Liver (tissue), 9 donors: Measurements from ENCODE around the gene TUT4. TPM values are rescaled to one million over a fixed set of nuclear protein-coding genes. Genes with fewer than 3 reads are reported as not detected.

ENCODE experiments used
- DNase-seq: peaks from one replicate; pipeline ENCODE4 v3.0.0-alpha.2; 2017; ENCODE audit warnings: low spot score
- H3K27ac ChIP-seq, 2 donors: one replicate each; pipeline ENCODE4 v1.7.0; 2013; ENCODE audit warnings: inconsistent platforms in 2 of 2, low read length in 2 of 2, control low read depth in 1 of 2, low read depth in 1 of 2, mild to moderate bottlenecking in 1 of 2
- H3K27me3 ChIP-seq, 4 donors: one replicate each; pipeline versions ENCODE4 v1.6.1 to v1.7.0; 2013; ENCODE audit warnings: low read length in 3 of 4, inconsistent platforms in 1 of 4, mild to moderate bottlenecking in 1 of 4, moderate library complexity in 1 of 4; ENCODE audit not compliant: control insufficient read depth in 4 of 4, insufficient read depth in 4 of 4
- H3K36me3 ChIP-seq, 4 donors: one replicate each; pipeline versions ENCODE4 v1.6.1 to v1.7.0; 2013; ENCODE audit warnings: low read length in 3 of 4, mild to moderate bottlenecking in 3 of 4, low read depth in 1 of 4, moderate library complexity in 1 of 4; ENCODE audit not compliant: control insufficient read depth in 4 of 4, insufficient read depth in 3 of 4
- H3K4me1 ChIP-seq, 4 donors: one replicate each; pipeline versions ENCODE4 v1.6.1 to v1.7.0; 2013; ENCODE audit warnings: low read length in 3 of 4, mild to moderate bottlenecking in 3 of 4, moderate library complexity in 1 of 4; ENCODE audit not compliant: control insufficient read depth in 4 of 4, insufficient read depth in 4 of 4
- H3K4me3 ChIP-seq, 3 donors: one replicate each; pipeline versions ENCODE4 v1.6.1 to v1.7.0; 2013; ENCODE audit warnings: low read length in 3 of 3, control low read depth in 1 of 3, low read depth in 1 of 3, mild to moderate bottlenecking in 1 of 3
- H3K9ac ChIP-seq, 2 donors: one replicate each; pipeline ENCODE4 v1.7.0; 2013; ENCODE audit warnings: low read length in 2 of 2, mild to moderate bottlenecking in 2 of 2, moderate library complexity in 2 of 2, control low read depth in 1 of 2, low read depth in 1 of 2
- H3K9me3 ChIP-seq, 4 donors: one replicate each; pipeline versions ENCODE4 v1.6.1 to v1.7.0; 2013; ENCODE audit warnings: low read length in 3 of 4; ENCODE audit not compliant: control insufficient read depth in 4 of 4
- CTCF ChIP-seq: fragments of 150-350 bp; IDR thresholded peaks from 2 replicates; pipeline ENCODE4 v1.5.1; 2017; ENCODE audit warnings: improper control_type of control experiment, low read depth, low read length; ENCODE audit not compliant: missing input control
- EGR1 ChIP-seq, 2 donors: IDR thresholded peaks; 2 replicates each; pipeline ENCODE4 v1.6.1; 2016 to 2018; ENCODE audit warnings: antibody characterized with exemption in 2 of 2, low read depth in 2 of 2
- FOXA1 ChIP-seq: IDR thresholded peaks from 2 replicates; pipeline ENCODE4 v1.6.1; 2016; ENCODE audit warnings: antibody characterized with exemption
- FOXA2 ChIP-seq: IDR thresholded peaks from 2 replicates; pipeline ENCODE4 v1.6.1; 2016; ENCODE audit warnings: antibody characterized with exemption
- GABPA ChIP-seq, 2 donors: IDR thresholded peaks in 1 of 2; conservative IDR thresholded peaks in 1 of 2; 2 replicates each; pipeline ENCODE4 v1.6.1; 2016; ENCODE audit warnings: antibody characterized with exemption in 2 of 2, mild to moderate bottlenecking in 1 of 2, moderate library complexity in 1 of 2
- HNF4G ChIP-seq: IDR thresholded peaks from 2 replicates; pipeline ENCODE4 v1.6.1; 2016; ENCODE audit warnings: antibody characterized with exemption
- JUND ChIP-seq, 2 donors: IDR thresholded peaks; 2 replicates each; pipeline ENCODE4 v1.6.1; 2016; ENCODE audit warnings: antibody characterized with exemption in 2 of 2
- MAX ChIP-seq: IDR thresholded peaks from 2 replicates; pipeline ENCODE4 v1.6.1; 2016; ENCODE audit warnings: antibody characterized with exemption
- NR2F2 ChIP-seq: IDR thresholded peaks from 2 replicates; pipeline ENCODE4 v1.6.1; 2016; ENCODE audit warnings: antibody characterized with exemption
- RAD21 ChIP-seq, 2 donors: IDR thresholded peaks; 2 replicates each; pipeline ENCODE4 v1.6.1; 2016; ENCODE audit warnings: antibody characterized with exemption in 2 of 2, mild to moderate bottlenecking in 2 of 2
- REST ChIP-seq: IDR thresholded peaks from 2 replicates; pipeline ENCODE4 v1.6.1; 2016; ENCODE audit warnings: antibody characterized with exemption, mild to moderate bottlenecking
- RXRA ChIP-seq, 2 donors: IDR thresholded peaks; 2 replicates each; pipeline ENCODE4 v1.6.1; 2017 to 2018; ENCODE audit warnings: antibody characterized with exemption in 2 of 2, mild to moderate bottlenecking in 1 of 2
- SP1 ChIP-seq: IDR thresholded peaks from 2 replicates; pipeline ENCODE4 v1.6.1; 2018; ENCODE audit warnings: antibody characterized with exemption, mild to moderate bottlenecking
- TAF1 ChIP-seq: conservative IDR thresholded peaks from 2 replicates; pipeline ENCODE4 v1.6.1; 2016; ENCODE audit warnings: antibody characterized with exemption, mild to moderate bottlenecking
- YY1 ChIP-seq: IDR thresholded peaks from 2 replicates; pipeline ENCODE4 v1.6.1; 2016; ENCODE audit warnings: antibody characterized with exemption, mild to moderate bottlenecking
- ZBTB33 ChIP-seq: IDR thresholded peaks from 2 replicates; pipeline ENCODE4 v1.6.1; 2016; ENCODE audit warnings: antibody characterized with exemption
- WGBS: extraction: QIAGEN DNeasy Blood & Tissue Kit; methylation state at CpG from one replicate; pipeline ENCODE4 v1.1.7; 2013; 5-methylcytosine and 5-hydroxymethylcytosine counted together
- polyA plus RNA-seq, 2 donors: library from polyadenylated mRNA; stranded (reverse) in 1 of 2; unstranded in 1 of 2; fragments of 200-250 nt in 1 of 2; fragments of >200 nt in 1 of 2; fragmentation: Nextera tagmentation in 1 of 2; extraction: Ambion mirVana in 1 of 2; gene quantifications; one replicate each; pipeline versions ENCODE4 v1.2.1 to v1.2.3, GENCODE V29; 2013 to 2015
- total RNA-seq, 2 donors: library from RNA; depleted of rRNA; stranded (reverse); fragments of >200 nt; gene quantifications; one replicate each; pipeline ENCODE4 v1.2.3, GENCODE V29; 2014
- donor health status: healthy.
- donor health status: healthy.
- donor health status: healthy.
- donor health status: healthy.
- donor health status: healthy.

The TUT4 gene
- total and polyA plus RNA-seq, 4 donors = 12.2 to 28.0 (median 24.0) TPM

- Histone ChIP-seq H3K27ac (no peak overlapping the region), H3K27me3 (no peaks in the 10 kb centered on the region), H3K36me3 (no peaks in the 10 kb centered on the region), H3K9ac (no peak overlapping the region), H3K4me1 (no peaks in the 10 kb centered on the region), H3K9me3 (no peaks in the 10 kb centered on the region), H3K4me3 (no peak overlapping the region)
- TF ChIP-seq GABPA (IDR thresholded peaks at IDR 0.05 in 1 of 2, conservative IDR thresholded peaks at IDR 0.05 in 1 of 2) (no peak), YY1 (no peak), HNF4G (no peak), RAD21 (IDR thresholded peaks at IDR 0.05) (no peak), FOXA1 (no peak), MAX (no peak), SP1 (no peak), RXRA (IDR thresholded peaks at IDR 0.05) (no peak), EGR1 (IDR thresholded peaks at IDR 0.05; ENCODE audit: low read depth in 2 of 2) (no peak), REST (no peak), ZBTB33 (no peak), FOXA2 (no peak)
- no peak for DNase-seq
- WGBS = 94% methylated on average over 2 of the region's 2 CpGs
These were observed 21.7 kb upstream of the TUT4 start for GRCh38 chr1:52574594-52574993.

- TF ChIP-seq TAF1 (no peak), YY1 (no peak), NR2F2 (no peak), RAD21 (IDR thresholded peaks at IDR 0.05) (no peak), SP1 (no peak), JUND (IDR thresholded peaks at IDR 0.05) (no peak), FOXA1 (no peak)
- Histone ChIP-seq H3K27me3 (no peaks in the 10 kb centered on the region), H3K4me1 (no peaks in the 10 kb centered on the region), H3K9me3 (no peaks in the 10 kb centered on the region), H3K27ac (no peak overlapping the region), H3K9ac (no peak overlapping the region), H3K4me3 (no peak overlapping the region), H3K36me3 (no peaks in the 10 kb centered on the region)
- DNase-seq = no peak
- 99% methylated on average over 4 of the region's 4 CpGs for WGBS
These were observed 19.5 kb upstream of the TUT4 start for GRCh38 chr1:52572387-52572786.

GRCh38 chr1:52571783-52572182, 18.9 kb upstream of the TUT4 start:
- H3K27ac ChIP-seq = no peak overlapping the region
- TF ChIP-seq FOXA1 (no peak), RAD21 (IDR thresholded peaks at IDR 0.05) (no peak), ZBTB33 (no peak), EGR1 (IDR thresholded peaks at IDR 0.05; ENCODE audit: low read depth in 2 of 2) (no peak), RXRA (IDR thresholded peaks at IDR 0.05) (no peak), MAX (no peak), FOXA2 (no peak), CTCF (no peak)
- H3K27me3 ChIP-seq = no peaks in the 10 kb centered on the region
- H3K9me3 ChIP-seq = no peaks in the 10 kb centered on the region
- WGBS = 87% methylated on average over 1 of the region's 1 CpG
- DNase-seq = no peak
- H3K4me1 ChIP-seq = no peaks in the 10 kb centered on the region
- H3K9ac ChIP-seq = no peak overlapping the region
- H3K4me3 ChIP-seq = no peak overlapping the region
- H3K36me3 ChIP-seq = no peaks in the 10 kb centered on the region
